GM18508 (cell line): ENCODE results near the gene SMIM35.
"Not testable (repeated sequence)": the region's sequence is repeated elsewhere in the genome, so short reads cannot be mapped to it uniquely, and the experiment has no call there.

Experiments used
- ATAC-seq: cut with Tn5 transposase; IDR thresholded peaks from one replicate; pipeline ENCODE4 v1.9.1; 2021; ENCODE audit warnings: moderate number of reproducible peaks; ENCODE audit not compliant: insufficient read depth, unreplicated experiment

Gene SMIM35

GRCh38 chr11:118007563-118008270, 79.0 kb downstream of the SMIM35 start:
- not testable (repeated sequence) for ATAC-seq

GRCh38 chr11:118007040-118007439, 79.7 kb downstream of the SMIM35 start:
- ATAC-seq: no peak

- ATAC-seq: no peak
Observed at GRCh38 chr11:118006153-118006534, 80.6 kb downstream of the SMIM35 start.

- no peak for ATAC-seq
Observed at GRCh38 chr11:118005224-118006152, 81.3 kb downstream of the SMIM35 start.

GRCh38 chr11:118004543-118005223, 82.1 kb downstream of the SMIM35 start:
- no peak for ATAC-seq

GRCh38 chr11:118003456-118003855, 83.3 kb downstream of the SMIM35 start:
- ATAC-seq: no peak

GRCh38 chr11:118002541-118003423, 84.0 kb downstream of the SMIM35 start:
- ATAC-seq: no peak

- no peak for ATAC-seq
Observed at GRCh38 chr11:118002010-118002540, 84.7 kb downstream of the SMIM35 start.

- ATAC-seq: no peak
Observed at GRCh38 chr11:118001494-118001971, 85.2 kb downstream of the SMIM35 start.

- no peak for ATAC-seq
Observed at GRCh38 chr11:118000850-118001228, 85.9 kb downstream of the SMIM35 start.

- ATAC-seq: no peak
Observed at GRCh38 chr11:118000067-118000849, 86.5 kb downstream of the SMIM35 start.

- no peak for ATAC-seq
Observed at GRCh38 chr11:117999354-117999993, 87.3 kb downstream of the SMIM35 start.

- no peak for ATAC-seq
Observed at GRCh38 chr11:117998664-117999353, 88.0 kb downstream of the SMIM35 start.

GRCh38 chr11:117997823-117998579, 88.8 kb downstream of the SMIM35 start:
- ATAC-seq: no peak

GRCh38 chr11:117997406-117997805, 89.4 kb downstream of the SMIM35 start:
- ATAC-seq: no peak

- no peak for ATAC-seq
Observed at GRCh38 chr11:117996058-117996457, 90.7 kb downstream of the SMIM35 start.

- ATAC-seq: no peak
Observed at GRCh38 chr11:117995472-117995871, 91.3 kb downstream of the SMIM35 start.
